ENCODE data around the gene SLC13A1.
"Not testable (repeated sequence)": the region's sequence is repeated elsewhere in the genome, so short reads cannot be mapped to it uniquely, and the experiment has no call there.

Gene SLC13A1

GRCh38 chr7:123122916-123123315, 76.9 kb downstream of the SLC13A1 start:
- DNase-seq: no peak

GRCh38 chr7:123120286-123120685, 79.5 kb downstream of the SLC13A1 start:
- no peak for DNase-seq

GRCh38 chr7:123115331-123115730, 84.4 kb downstream of the SLC13A1 start:
- no peak for DNase-seq

GRCh38 chr7:123114288-123114687, 85.5 kb downstream of the SLC13A1 start:
- DNase-seq: no peak

GRCh38 chr7:123112833-123113232, 86.9 kb downstream of the SLC13A1 start:
- DNase-seq: no peak

- no peak for DNase-seq
Measured at GRCh38 chr7:123099712-123100111, 100.1 kb downstream of the SLC13A1 start.

- no peak for DNase-seq
Measured at GRCh38 chr7:123096976-123097375, 102.8 kb downstream of the SLC13A1 start.

- no peak for DNase-seq
Measured at GRCh38 chr7:123096434-123096833, 103.3 kb downstream of the SLC13A1 start.

- no peak for DNase-seq
Measured at GRCh38 chr7:123090456-123090855, 109.3 kb downstream of the SLC13A1 start.

GRCh38 chr7:123086910-123087309, 112.9 kb downstream of the SLC13A1 start:
- DNase-seq: not testable (repeated sequence)

- not testable (repeated sequence) for DNase-seq
Measured at GRCh38 chr7:123084861-123085260, 114.9 kb downstream of the SLC13A1 start.

- no peak for DNase-seq
Measured at GRCh38 chr7:123079021-123079420, 120.7 kb downstream of the SLC13A1 start.

- DNase-seq: no peak
Measured at GRCh38 chr7:123075838-123076467, 123.8 kb downstream of the SLC13A1 start.

- DNase-seq: no peak
Measured at GRCh38 chr7:123070702-123071286, 129.0 kb downstream of the SLC13A1 start.

- DNase-seq: no peak
Measured at GRCh38 chr7:123067814-123068213, 132.0 kb downstream of the SLC13A1 start.
